Suppressor macrophage treated with lipopolysaccharide for 1 hour (primary cell): ENCODE results near the gene PXMP4.
A peak's percentile ranks its signal among the peaks of the same experiment; 100 is the strongest.

ENCODE experiments used
- DNase-seq, 3 donors: peaks; one replicate each; pipeline ENCODE4 v3.0.0-alpha.2; 2020 to 2022

Gene PXMP4

DNA sequence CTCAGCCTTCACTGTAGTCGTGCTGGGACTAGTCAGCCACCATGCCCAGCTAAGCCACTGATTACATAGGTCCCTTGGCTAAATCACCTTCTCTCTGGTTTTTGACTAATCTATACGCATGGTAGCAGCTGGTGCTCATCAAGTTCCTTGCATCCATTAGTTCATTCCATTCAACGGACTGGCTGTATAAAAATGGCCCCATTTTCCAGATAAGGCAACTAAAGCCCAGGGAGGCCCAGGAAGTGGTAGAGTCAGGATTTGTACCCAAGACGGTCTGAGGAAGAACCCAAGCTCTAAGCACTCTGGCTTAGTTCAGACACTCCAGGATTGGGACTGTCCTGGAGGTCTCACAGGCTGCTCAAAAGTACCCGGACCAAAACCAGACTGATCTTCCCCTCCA lies 38.8 kb downstream of the PXMP4 start:
- no peak for DNase-seq

DNA sequence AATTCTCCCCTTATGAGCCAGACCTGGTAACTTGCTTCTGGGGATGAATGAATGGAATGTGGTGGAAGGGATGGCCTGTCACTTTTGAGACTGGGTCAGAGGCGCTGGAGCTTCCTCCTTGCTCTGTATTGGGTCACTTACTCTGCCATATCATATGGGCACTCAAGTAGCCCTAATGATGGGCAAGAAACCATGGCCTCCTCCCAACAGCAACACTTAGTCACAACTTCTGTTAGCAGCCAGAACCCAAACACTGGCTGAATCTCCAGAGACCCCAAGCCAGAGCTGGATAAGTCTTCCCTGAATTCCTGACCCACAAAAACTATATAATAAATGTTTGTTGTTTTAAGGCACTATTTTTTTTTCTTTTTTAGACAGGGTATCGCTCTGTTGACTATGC lies 39.4 kb downstream of the PXMP4 start:
- DNase-seq = no peak

DNA sequence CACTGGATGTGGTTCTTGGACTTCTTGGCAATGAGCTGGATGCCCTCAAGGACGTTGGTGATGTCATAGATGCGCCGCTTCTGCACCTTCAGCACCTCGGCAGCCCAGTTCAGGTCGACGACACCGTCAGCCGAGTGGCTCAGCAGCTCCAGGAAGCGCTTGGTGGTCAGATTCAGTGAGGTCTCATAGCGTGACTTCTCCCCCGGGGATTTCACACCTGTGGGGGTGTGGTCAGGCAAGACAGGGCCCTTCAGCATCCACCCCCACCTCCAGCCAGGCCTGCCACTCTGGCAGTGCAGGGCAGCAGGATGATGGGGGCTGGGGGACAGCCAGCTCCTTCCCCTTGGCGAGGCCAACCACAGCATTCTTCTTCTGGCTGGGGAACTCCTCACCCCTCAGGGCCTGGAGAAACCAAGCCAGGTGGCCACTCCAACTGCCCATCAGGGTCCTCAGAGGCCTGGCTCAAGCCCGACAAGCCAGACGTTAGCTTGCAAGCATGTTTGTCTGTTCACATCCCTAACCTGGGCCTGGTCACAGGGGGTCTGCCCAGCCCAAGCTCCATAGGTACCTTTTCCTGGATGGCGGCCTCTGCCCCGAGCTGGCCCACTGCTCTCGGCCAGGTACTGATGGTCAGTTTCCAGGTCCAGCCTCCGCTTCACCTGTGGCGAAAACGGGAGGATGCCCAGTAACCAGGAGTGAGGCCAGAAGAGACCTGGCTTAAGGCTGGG lies 40.2 kb downstream of the PXMP4 start:
- no peak for DNase-seq

DNA sequence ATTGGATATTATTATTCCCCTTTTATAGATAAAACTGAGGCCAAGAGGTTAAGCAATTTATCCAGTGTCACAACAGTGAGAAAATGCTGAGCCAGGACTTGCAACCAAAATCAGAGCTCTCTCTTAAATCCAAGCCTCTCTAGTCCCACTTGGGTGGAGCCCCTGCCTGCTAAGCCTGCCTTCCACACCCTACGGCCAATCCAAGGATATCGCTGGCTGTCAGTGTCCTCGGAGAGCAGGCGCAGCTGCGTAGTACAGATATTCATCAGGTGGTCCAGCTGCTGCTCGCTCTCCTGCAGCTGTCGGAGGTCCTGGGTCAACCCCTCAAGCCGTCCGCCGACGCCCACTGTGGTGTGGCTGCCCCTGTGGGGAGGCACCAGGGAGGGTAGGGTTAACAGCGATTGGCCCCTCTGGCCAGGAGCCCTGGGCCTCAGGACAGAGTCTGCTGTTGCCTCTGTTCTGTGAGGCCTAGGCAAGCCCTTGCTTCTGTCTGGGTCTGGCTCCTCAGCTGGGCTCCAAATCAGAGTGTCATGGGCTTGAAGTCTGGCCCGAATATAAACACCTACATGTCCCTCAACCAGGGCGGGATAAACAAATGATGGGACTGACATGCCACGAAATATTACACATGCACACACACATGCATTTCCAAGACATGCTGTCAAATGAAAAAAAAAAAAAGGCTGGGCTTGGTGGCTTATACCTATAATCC lies 42.0 kb downstream of the PXMP4 start:
- no peak for DNase-seq

DNA sequence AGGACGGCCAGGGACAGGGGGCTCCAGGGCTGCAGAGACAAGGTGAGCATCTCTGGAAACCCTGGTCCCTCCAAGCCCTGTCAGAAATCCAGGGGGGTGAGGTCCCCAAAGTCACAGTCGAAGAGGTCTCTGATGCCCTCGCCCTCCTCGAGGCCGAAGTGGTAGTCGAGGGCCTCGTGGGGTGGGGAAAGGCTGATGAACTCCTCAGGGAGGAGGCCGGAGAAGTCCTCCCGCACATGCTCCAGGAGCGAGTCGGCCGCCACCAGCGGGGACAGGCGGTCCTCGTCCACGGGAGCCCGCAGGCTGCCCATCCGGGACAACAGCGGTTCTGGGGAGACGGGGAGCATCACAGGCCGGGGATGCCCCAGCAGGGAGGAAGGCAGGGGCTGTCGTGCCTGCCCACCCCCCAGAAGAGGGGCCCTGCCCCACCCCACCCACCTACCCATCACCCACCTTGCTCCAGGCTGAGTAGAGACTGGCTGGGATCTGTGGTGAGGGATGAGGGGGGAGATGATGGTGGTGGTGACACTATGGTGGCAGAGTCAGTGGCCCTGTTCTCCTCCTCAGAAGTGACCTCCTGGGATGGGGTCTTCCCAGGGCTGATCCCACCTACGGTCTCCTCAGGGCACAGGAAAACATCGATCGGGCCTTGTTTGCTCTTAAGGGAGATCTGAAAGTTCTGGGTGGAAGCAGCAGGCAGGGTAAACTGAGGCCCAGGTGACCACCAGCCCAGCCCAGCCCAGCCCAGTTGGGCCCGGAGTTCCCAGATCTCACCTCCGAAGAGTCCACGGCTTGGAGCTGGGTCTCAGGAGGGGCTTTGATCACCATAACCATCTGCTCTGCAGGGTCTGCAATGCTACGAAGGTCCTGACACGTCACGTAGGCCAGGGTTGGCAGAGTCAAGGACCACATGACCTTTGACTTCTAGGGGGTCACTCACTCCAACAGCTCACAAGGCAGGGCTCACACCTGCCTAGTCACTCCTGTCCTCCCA lies 43.2 kb downstream of the PXMP4 start:
- no peak for DNase-seq

DNA sequence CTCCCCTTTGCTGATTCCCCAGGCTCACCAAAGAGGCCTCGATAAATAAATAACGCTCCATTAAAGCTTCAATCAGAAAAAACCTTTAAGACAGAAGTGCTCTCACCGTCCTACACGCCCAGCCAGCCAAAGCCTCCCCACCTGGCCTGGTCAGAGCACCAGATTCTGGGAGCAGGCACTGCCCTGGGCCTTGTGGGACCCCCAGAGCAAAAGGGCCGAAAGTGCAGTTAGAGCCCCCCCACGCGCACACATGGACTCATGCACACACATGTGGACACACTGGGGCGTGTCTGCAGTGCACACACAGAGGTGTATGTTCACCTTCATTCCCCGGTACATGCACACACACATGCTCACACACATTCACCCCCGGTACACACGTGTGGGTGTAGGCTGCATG lies 44.0 kb downstream of the PXMP4 start:
- DNase-seq = no peak

DNA sequence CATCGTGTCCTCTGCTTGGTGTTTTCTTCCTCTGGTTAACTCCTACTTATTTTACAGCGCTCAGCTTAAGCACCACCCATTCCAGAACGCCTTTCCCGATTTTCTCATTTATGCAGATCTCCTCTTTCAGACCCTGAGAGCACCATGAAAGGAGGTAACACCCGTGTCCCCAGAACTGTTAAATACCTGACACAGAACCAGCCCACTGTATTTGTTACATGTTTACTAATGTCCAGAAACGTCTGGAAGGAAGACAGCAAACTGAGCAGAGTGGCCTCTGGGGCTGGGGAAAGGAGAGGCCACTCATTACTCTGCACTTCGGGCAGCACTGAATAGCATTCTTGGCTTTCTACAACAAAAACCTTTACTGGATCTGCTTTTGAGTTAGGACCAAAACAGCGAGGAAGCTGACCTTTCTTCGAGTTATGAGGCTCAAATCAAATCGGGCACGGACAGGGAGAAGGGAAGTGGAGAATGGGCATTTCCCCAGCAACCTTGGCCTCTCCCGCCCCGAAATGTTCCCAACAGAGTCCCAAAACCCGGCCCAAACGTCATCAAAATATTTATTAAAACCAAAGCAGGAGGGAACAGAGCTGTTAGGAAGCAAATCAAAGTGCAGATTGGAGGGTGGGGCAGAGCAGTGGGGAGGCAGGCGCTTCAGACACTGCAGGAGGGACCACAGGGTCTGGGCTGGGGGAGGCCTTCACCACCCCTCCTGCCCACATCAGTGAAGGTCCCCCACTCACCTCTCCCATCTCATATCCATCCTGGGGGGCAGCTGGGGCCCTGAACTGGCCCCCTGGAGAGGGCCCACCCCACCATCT lies 44.8 kb downstream of the PXMP4 start:
- DNase-seq = no peak

DNA sequence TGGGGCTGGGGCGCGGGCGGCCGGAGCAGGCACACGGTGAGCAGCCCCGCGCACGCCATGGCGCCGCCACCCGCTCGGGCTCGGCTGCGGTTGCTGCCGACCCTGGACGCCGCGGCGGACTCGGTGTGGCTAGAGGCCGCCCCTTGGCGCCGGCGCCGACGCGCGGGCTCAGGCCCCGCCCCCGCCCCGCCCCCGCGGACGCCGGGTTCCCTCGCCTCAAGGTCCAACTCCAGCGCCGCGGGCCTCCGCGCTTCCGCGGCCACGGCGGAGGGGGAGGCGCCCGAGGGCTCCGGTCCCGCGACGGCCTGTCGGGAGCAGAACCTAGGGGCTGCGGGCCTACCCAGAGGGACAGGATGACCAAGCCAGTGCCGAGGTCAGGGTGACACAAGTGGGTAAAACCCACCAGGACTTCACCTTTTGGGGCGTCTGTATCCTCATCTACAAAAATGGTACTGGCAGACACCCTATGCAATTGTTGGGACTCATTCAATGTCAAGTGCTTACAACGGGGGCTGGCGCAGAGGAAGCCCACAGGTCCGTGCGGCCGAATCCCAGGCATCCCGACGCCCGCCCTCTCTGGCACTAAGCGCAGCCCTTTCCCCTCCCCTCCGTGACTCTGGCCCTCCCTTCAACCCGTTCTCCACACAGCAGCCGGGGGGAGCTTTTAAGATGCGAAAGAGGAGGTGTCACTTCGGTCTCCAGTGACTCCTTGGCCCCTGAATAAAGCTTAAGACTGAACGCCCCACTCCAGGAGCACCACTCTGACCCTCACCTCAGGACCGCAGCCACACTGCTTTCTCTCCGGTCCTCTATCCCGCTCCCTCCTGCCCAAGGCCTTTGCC lies 45.6 kb downstream of the PXMP4 start, which contains the start of gene NECAB3:
NECAB3 (minus strand) TSS at position 135 of the 842 bp plus-strand sequence; CDS start at position 59, 76 bp downstream.
- DNase-seq = peak; percentile 67 to 94 (median 86)

DNA sequence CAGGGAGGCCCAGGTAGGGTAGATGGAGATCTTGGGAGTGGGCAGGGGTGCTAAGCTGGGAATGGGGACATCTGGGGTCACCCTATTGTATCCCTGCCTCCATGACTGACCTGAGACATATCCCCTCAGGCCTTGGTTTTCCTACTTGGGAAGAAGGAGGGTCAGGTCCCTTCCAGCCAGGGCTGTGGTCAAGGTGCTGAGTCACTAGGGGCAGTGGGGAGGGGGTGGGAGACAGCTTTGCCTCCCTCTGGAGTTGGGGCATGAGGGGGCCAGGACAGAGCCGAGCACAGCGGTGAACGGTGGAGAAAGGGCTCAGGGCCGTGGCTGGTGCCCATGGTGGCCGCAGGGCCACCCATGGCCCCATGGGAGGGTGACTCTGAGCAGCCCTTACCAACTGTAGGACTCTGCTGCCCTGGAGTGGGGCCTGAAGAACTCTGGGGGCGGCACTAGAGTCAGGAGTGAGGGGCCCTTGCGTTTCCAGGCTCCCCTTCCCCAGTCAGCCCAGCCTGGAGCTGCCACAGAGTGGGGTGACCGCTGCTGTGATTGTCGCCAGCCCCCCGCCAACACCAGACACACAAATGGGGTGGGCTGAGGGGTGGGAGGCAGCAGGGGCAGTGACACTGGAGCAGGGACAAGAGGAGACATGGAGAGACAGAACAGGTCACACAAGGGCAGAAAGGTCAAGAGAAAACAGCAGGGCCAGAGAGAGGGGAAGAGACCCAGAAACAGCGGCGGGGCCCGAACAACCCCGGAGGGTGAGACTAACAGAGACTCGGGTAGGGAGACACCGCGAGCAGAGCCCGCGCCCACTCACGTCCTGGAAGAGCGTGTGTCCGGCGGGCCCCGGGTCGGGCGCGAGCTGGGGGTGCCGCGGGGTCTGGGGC lies 46.5 kb downstream of the PXMP4 start:
- DNase-seq = peak in 1 of 3 donors; percentile 52

DNA sequence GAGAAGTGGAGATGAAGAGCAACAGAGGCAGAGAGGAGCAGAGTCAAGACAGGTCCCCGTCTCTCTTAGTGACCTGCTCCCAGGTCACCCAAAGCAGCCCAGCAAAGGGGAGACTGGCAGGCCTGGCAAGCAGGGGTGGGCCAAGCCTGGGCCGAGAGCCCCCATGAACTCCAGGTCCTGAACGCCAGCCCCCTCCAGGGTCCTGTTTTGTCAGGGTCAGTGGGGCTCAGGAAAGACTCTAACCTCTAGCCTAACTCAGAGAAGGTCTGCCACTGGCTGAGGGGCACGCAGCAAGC lies 47.0 kb downstream of the PXMP4 start:
- DNase-seq = no peak

DNA sequence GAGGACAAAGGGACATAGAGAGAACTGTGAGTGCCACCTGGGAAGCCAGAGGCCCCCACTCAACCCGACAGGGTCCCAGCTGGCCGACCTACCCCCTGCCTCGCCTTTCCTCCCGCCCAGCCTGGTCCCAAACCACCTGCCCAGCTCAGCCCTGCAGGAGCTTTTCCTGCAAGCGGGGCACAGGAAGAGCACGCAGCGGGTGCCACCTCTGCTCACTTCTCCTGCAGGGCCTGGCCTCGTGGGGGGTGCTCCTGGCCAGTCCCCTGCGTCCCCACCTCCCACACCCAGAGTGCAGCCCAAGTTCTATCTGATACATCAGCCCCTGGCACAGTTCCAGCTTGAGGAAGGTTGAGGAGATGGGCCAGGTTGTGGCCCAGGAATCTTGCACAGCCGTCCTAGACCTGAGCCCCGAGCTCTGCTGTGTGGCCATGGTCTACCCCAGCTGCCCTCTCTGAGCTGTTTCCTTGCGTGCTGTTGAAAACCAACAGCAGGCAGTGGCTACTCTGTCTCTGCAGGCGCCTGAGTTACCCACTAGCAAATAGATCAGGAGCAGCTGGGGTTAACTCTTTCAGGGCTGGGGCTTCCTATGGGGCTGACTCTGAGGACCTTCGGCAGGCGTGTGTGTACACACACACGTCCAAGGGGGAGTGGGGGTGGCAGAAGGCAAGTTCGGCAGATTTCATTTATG lies 47.5 kb downstream of the PXMP4 start:
- no peak for DNase-seq

DNA sequence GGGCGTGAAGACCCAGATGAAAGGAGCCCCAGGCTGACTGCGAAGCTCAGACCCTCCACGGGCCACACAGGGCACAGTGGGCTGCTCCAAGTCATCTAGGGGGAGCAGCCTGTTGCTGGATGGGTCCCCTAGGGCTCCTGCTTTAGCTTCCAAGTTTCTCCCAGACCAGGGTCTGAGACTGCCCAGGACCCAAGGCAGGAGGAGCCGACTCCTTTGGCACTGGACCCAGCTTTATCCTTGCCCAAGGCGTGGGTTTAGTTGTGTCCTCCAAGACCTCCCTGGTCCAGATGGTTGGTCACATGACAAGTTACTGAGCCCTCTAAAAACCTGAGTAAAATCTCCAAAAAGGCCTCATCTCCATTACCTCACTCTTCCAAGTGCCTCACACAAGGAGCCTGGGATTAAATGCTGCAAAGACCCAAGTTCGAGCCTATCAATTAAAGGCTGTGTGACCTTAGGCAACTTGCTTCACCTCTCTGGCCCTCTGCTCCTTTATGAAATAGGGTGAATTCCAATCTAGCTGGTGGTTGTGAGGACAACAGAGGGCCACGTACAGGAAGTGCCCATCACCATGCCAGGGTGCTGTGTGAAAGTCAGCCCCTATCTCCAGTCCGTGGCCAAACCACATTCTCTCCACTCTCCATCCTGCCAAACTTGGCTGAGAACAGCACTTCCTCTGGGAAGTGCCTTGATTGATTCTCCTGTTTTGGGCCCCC lies 48.4 kb downstream of the PXMP4 start:
- no peak for DNase-seq

DNA sequence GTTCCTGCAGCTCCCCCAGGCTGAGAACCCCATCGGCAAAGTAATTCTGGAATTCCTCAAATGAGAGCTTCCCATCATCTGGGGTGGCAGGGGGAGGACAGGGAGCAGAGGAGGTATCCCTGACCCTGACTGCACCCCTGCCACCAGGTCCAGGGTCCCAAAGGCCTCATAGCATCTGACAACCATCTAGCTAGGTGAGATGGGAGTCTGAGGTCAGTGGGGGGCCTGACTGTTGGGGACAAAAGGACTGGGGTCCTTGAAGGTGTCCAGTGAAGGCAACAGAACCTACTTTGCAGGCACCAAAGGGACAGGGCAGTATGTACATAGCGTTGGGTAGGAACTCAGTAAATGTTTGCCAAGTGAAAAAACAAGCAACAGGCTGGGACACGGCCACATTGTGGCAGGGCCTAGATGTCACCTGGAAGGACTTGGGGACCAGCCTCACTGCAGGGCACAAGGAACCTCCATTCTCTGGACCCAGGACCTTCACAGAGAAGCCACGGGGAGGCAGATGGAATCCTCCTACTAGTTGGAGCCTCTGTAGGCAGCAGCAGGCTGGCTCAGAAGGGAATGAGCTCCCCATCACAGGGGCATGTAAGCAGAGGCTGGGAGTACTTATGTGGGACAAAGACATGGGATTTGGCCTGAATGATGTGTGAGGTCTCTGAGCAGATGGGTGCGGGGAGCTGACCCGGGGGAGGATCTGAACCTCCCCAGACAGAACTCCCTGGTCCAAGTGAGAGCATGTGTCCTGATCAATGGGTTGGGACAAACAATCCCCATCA lies 49.2 kb downstream of the PXMP4 start:
- DNase-seq = no peak

DNA sequence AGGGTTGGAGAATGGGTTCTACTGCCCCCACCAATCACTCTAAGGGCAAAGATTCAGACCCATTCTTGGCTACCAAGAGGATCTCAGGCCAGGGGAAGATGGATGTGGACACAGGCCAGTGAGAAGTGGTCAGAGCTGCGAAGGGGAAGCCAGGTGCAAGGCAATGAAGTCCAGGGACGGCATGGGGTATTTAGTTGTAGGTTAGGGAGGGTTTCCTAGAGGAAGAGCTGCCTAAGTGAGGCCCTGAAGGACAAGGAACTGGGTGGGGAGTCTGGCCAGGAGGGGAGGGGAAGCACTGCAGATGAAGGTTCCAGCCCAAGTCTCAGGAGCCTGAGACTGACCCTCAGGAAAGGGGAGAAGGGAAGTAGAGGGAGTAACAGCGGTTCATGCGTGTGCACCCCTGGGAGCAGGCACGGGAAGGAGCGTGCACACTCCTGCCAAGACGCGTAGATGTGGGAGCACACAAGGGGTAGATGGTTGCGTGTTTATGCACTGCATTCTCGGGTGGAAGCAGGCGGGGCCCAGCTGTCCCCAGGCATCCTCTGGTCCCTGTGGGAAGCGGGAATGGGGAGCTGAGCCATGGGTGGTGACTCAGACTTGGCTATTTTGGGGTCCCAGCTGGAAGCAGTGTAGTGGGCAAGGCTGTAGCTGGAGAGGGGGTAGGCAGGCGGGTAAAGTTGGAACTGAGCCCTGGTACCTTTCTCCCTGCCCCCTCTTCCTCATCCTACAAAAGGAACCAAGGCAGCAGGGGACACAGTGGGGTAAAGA lies 50.1 kb downstream of the PXMP4 start:
- DNase-seq = no peak

DNA sequence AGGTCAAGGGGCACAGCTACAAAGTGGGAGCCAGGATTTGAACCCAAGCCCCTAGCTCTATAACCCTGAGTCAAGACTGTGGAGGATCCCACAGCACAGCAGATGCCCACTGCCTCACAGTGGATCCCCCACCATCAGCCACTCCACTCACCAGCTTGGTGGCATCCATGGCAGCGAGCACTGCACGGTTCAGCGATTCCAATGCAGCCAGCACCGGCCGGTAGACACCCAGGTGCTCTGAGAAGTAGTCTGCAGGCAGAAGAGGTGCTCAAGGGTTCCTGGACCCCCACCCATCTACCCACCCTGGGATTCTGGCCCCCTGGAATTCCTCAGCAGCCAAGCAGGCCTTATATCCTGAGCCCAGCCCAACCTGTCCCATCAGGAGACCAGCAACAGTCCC lies 50.9 kb downstream of the PXMP4 start:
- no peak for DNase-seq

DNA sequence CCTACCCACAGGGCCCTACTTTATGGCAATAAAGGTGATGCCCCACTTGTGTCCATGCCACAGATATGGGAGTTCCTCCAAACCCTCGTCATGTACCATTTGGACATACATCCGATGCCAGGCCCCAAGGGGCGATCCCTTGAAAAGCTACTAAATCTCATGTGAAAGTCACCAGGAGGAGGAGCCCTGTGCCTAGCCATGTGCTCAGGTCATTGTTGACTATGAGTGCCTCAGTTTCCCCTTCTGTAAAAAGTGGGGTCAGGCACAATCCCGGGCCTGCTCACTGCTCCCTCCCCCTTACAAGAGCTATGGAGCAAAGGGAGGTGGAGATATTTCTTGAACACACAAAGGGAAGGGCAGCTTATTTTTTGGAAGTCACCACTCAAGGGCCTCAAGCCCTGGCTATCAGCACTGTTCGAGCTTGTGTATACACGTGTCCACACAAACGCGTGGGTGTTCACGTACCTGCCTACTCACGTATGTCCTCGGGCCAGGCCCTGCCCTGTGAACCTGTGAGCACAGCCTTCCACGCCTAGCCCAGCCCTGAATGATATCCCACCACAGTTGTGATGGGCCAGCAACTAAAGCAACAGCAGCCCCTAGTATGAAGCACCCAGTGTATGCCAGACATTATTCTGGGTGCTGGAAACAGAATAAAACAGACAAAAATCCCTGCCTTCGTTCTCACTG lies 51.5 kb downstream of the PXMP4 start:
- no peak for DNase-seq
